Renal cortical epithelial cell (primary cell): ENCODE data around the gene KPNB1. TPM values are rescaled to one million over a fixed set of nuclear protein-coding genes. Genes with fewer than 3 reads are reported as not detected.
A peak's percentile ranks its signal among the peaks of the same experiment; 100 is the strongest.

Source experiments
- DNase-seq: peaks from one replicate; pipeline ENCODE4 v3.0.0-alpha.2; 2011; ENCODE audit warnings: low read depth
- total RNA-seq: library from RNA; depleted of rRNA; stranded (reverse); fragments of >200 nt; gene quantifications from 2 replicates; pipeline ENCODE4 v1.2.3, GENCODE V29; 2014

The KPNB1 gene
- total RNA-seq, 1 donor from 2014 or later, result 446 TPM

DNA sequence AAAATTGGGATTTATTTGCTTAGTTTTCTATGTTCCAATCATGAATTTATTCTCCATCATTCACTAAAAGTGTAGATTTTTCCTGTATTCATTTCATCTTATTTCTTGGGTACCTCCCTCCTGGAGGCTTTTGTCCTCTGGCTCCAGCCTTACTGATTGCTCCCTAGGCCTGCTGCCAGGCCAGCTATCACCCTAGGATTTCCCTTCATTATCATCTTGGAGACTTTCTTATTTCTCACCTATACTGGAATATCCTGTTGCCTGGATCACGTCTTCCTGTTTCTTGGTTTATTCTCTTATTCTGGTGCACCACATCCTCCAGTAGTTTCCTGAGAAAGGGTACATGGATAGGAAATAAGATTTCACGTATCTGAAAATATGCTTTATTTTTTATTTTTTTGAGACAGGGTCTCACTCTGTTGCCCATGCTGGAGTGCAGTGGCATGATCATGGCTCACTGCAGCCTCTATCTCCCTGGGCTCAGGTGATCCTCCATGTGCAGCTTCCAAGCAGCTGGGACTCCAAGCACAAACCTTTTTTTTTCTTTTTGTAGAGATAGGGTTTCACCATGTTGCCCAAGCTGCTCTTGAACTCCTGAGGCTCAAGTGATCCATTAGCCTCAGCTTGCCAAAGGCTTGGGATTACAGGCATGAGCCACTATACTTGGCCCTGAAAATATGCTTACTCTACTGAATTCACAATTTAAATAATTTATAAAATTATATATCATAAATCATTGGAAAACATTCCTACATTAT, 13.3 kb upstream of the KPNB1 start:
- no peak for DNase-seq

DNA sequence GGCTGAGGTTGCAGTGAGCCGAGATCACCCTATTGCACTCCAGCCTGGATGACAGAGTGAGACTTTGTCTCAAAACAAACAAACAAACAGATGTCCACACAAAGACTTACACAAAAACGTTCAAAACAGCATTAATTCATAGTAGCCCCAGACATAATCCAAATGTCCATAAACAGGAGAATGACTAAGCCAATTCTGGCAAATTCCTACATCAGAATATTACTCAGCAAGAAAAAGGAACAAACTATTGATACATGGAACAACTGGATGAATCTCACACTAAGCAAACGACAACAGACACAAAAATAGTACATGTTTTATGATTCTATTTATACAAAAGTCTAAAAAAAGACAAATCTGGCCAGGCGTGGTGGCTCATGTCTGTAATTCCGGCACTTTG, 10.8 kb upstream of the KPNB1 start:
- DNase-seq, result no peak

DNA sequence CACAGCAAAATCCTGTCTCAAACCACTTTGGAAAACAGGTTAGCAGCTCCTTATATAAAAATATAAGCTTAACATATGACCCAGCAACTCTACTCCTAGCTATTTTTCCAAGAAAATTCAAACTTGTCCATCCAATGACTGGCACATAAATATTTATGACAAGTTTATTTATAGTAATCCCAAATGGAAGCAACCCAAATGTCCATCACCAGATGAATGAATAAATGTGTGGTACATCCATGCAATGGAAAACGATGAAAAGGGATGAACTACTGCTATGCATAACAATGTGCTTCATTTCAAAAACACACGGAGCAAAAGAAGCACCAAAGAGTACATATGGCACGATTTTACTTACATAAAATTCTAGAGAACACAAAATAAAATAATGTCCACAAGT, 9.6 kb upstream of the KPNB1 start:
- no peak for DNase-seq

DNA sequence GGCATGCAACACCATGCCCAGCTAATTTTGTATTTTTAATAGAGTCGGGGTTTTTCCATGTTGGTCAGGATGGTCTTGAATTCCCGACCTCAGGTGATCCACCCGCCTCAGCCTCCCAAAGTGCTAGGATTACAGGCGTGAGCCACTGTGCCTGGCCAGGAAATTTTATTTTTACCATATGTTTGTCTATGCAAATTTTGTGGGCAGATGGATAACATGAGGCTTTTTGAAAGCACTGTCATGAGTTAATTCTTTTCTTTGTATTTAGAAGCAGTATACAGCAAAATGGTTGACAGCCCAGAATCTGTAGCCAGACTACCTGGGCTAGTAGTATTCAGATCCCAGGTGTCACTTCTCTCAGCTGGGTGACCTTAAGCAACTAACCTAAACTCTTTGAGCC, 8.5 kb upstream of the KPNB1 start:
- DNase-seq, result no peak

DNA sequence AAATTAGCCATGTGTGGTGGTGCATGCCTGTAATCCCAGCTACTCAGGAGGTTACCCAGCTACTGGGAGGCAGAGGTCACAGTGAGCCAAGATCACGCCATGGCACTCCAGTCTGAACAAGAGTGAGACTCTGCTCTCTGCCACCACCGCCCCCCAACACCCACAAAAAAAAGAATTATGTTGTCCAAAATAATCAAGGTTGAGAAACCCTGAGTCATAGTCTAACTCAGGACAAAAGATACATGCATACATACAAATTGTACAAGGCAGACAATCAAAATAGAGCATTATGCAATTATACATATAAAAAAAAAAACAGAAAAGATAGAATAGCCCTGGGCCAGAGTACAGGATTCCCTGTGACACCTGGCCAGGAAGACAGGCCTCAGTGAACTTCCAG, 6.6 kb upstream of the KPNB1 start:
- no peak for DNase-seq

DNA sequence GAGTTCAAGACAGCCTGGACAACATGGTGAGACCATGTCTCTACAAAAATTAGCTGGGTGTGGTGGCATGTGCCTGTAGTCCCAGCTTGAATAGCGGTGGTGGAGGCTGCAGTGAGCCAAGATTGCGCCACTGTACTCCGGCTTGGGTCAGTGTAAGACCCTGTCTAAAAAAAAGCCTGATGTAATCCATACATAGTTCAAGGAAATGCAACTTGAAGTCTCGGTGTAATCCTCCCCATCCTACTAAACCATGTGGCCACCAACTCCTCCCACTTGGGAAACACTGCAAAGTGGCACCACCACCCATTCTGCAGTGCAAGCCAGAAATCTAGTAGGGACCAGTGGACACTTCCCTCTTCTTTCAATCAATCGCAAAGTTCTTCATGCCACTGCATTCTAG, 5.4 kb upstream of the KPNB1 start:
- DNase-seq, result no peak

DNA sequence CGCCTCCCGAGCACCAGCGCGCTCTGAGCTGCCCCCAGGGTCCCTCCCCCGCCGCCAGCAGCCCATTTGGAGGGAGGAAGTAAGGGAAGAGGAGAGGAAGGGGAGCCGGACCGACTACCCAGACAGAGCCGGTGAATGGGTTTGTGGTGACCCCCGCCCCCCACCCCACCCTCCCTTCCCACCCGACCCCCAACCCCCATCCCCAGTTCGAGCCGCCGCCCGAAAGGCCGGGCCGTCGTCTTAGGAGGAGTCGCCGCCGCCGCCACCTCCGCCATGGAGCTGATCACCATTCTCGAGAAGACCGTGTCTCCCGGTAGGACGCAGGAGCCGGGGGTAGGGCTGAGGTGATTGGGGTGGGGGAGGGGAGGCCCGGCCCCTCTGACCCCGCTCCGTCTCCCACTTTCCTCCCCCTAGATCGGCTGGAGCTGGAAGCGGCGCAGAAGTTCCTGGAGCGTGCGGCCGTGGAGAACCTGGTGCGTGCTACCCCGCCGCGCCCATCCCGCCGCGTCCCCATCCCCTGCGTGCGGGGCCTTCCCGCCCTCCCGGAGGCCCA, 329 bp downstream of the KPNB1 start:
- no peak for DNase-seq

DNA sequence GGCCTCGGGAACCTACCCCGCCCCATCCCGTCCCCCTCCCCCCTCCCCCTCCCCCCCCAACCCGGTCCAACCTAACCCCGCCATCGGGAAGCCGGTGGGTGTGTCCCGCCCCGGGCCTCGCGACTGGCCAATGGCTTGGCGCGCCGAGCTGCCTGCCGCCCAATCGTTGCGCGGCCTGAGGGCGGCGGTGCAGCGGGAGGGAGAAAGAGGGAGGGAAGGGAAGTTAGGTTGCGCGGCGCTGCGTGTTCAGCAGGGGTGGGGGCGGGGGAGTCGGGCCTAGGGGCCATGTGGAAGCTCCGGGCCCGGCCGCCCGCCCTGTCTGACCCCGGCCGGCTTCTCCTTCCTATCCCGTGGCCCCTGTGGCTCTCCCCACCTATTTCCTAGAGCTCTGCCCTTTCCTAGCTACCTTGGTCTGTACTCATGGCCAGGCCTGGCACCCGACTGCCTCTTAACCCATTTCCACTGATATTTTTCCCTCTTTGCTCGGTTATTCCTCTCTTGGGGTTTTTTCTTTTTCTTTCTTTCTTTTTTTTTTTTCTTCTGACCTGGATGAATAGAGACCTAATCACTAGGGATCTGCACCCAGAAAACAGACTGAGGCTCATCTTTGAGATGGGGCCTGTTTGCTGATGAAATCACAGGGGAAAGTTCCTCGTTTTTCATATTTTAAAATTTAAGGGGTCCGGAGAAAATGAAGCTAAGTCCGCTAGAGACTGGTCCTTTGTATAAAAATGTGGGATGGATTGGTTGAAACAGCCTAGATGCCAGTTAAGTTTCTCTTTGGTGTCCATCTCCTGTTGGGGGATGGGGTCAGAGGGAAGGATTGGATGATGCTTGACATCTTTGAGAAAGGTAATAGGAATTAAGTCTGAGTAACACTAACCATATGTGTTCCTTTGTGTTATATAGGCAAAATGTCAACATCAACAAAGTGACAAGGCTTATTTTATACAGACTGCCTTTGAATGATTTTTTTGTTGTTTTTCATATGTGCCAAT, 1.1 kb downstream of the KPNB1 start:
- peak; percentile 81 for DNase-seq

DNA sequence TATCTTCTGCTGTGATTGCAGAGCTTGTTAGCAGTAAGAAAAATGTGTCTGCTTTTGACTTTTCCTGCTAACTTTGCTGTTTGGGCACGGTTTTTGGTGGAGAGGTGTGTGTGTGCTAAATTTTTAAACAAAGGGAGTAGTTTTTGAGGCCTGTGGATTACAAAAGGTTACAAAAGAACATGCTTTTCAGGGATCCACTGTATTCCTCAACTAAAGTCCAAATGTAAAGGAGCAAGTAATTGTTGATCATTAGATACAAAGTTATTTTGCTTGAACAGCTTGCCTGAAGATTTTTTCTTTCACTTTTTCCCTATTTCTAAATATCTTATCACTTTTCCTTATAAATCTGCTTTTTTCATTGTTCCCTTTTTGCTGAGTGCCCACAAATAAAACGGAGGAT, 2.0 kb downstream of the KPNB1 start:
- no peak for DNase-seq

DNA sequence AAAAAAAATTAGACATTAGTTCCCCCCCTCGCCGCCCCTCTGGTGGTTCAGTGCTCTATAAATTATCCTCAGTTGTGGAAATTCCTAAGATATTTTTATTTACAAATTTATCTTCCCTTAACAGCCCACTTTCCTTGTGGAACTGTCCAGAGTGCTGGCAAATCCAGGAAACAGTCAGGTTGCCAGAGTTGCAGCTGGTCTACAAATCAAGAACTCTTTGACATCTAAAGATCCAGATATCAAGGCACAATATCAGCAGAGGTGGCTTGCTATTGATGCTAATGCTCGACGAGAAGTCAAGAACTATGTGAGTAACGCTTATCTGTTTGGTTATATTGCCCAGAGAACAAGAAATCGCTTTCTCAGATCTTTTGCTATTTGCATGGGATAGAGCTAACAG, 2.9 kb downstream of the KPNB1 start:
- no peak for DNase-seq

DNA sequence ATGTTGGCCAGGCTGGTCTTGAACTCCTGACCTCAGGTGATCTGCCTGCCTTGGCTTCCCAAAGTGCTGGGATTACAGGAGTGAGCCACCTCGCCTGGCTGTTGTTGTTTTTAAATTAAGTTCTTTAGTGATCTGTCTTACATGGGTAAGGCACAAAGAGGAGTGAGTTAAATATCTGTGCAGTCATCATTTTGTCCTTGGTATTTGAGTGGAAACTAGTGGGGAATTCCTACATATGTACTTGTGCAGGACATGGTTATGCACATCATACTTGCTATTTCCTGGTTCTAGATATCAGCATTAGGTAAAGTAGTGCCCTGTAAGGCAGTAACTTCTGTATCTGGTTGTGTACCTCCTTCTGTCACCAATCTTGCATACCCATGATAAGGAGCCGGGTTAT, 3.7 kb downstream of the KPNB1 start:
- no peak for DNase-seq

DNA sequence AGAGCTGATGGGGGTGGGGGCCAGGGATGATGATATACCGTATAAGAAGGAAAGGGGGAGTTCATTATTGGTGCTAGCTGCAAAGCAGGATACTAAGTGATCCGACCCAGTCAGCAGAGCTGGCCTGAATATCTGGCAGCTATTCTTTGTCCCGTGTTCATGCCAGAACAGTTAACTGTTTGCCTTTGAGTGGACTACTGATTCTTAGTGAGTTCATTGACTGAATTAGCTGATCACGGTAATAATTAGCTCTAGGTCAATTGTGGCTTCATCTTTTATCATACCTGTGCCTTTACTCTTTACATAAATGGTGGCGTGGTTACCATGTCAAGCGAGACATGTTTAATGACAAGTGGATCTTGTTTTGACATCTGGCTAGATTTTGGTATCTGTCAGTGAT, 5.3 kb downstream of the KPNB1 start:
- DNase-seq, result no peak

DNA sequence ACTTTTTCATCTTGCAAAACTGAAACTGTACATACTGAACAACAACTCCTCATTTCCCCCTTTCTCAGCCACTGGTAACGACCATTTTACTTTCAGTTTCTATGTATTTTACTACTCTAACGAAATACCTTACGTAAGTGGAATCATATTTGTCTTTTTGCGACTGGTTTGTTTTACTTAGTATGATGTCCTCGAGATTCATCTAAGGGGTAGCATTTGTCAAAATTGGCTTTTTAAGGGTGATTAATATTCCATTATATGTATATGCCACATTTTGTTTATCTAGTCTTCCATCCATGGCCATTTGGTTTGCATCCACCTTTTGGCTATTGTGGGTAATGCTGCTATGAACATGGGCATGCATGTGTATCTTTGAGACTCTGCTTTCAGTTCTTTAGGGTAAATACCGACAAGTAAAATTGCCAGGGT, 10.4 kb downstream of the KPNB1 start:
- DNase-seq, result no peak

DNA sequence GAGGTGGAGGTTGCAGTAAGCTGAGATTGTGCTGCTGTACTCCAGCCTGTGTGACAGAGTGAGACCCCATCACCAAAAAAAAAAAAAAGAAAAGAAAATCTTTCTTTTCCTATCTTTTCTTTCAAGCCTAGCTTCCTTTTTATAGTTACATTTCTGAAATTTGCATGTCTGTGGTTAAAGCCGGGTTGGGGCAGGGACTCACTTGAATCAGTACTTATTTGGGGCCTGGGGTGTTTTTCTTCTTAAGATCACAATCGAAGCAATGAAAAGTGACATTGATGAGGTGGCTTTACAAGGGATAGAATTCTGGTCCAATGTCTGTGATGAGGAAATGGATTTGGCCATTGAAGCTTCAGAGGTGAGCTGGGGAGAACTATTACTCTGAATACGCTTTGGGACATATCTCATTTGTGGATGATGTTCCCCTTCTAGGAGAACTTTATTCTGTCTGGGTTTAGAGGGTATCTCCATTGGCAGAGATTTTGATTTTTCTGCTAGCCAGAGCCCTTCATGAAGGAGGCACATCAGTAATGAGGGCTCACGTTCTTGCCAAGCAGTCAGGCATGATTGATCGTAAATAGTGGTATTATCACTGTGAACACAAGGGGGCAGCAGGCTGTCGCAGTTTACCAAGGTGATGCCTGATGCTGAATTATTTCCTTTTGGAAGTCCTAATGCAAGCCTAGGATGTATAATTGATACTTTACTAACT, 14.3 kb downstream of the KPNB1 start:
- peak; percentile 76 for DNase-seq

DNA sequence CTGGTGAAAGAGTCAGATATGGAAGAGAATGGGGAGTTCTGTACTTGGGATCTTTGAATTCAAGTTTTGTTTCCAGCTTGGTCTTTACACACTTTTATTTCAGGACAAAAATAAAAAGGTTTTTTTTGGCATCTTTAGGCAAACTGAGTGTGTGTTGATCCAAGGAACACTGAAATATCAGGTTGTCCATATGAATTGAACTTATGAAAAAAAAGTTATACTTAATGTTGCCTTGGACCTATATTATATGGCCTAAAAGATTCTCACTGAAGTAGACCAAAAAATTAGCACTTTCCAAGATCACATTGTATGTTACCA, 14.9 kb downstream of the KPNB1 start:
- no peak for DNase-seq

DNA sequence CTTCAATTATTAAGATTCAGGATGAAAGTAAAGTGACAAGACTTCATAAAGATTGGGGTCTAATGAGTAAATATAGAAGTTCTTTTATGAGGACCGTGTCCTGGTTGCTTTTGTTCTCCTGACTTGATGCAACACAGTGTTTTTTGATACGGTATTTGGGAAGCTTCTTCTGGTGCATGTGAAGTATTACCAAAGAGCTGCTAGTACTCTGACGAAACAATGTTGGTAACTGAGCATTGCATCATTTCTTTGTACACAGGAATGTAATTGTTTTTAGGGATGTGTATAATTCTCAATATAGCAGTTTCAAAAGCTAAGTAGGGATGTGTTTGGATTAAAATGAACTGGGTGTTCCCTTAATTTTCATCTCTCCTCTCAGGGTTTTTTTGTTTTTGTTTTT, 15.9 kb downstream of the KPNB1 start:
- peak; percentile 45 for DNase-seq

DNA sequence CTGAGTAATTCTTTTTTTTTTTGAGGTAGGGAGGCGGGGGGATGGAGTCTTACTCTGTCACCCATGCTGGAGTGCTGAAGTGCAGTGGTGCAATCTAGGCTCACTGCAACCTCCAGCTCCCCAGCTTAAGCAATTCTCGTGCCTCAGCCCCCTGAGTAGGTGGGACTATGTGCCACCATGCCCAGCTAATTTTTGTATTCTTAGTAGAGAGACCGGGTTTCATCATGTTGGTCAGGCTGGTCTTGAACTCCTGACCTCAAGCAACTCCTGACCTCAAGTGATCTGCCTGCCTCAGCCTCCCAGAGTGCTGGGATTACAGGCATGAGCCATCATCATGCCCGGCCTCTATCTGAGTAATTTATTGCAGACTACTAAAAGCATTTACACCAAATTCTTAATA, 19.4 kb downstream of the KPNB1 start:
- DNase-seq, result no peak

DNA sequence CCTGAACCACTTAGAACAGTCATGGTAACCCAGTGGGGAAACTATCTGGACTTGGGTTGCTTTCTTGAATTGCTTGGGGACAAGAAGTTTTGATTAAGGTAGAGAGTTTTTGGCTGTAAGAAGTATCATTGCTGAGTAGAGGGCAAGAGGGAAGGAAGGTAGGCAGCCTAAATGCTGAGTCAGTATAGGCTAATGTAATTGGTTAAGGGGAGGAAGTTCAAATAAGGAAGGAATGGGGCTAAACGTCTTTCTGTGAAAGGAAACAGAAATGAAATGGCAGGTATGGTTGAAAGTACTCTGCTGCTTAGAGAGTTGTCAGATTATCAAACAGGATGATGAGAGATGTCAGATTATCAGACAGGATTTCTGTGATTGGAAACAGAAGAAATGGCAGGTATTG, 20.3 kb downstream of the KPNB1 start:
- DNase-seq, result no peak

DNA sequence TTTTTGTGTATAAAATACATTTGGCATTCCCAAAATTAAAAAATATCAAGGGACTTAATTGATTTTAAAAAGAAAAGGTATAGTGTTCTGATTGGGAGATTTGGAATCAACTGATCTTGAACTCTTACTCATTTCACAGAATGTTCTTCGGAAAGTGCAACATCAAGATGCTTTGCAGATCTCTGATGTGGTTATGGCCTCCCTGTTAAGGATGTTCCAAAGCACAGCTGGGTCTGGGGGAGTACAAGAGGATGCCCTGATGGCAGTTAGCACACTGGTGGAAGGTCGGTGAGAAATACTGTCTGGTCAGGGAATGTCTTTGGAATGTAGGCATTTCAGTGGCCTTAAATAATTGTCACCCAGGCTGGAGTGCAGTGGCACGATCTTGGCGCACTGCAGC, 24.8 kb downstream of the KPNB1 start:
- DNase-seq, result no peak

DNA sequence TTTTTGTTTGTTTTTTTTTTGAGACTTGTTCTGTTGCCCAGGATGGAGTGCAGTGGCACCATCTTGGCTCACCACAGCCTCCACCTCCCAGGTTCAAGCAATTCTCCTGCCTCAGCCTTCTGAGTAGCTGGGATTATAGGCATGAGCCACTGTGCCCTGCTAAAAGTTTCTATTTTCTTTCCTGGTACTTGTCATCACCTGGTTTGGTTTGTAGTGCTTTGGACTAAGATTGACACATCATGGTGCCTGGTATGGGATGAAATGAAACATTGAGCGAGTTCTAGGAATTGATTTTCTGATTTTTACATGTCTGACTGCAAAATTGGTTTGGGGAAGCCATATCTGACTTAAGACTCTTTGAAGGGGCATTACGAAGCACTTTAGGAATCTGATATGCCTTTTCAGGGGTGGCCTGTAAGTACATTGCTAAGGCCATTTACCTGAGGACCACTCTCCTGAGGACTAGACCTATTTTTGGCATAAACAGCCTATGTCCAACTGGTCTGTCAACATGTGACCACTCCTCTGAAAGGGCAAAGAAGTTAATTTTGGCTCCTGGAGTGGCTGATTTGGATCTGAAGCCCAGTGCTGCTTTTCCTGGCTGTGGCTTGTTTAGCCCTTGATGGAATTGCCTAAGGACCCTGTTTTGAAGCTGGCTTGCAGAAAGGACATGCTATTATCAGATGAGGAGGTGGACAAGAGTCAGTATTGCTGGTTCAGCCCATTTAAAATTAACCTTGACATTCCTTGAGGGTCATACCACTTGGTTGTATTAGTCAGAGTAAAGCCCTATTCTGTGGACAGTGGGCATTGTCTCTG, 25.9 kb downstream of the KPNB1 start:
- DNase-seq, result no peak

DNA sequence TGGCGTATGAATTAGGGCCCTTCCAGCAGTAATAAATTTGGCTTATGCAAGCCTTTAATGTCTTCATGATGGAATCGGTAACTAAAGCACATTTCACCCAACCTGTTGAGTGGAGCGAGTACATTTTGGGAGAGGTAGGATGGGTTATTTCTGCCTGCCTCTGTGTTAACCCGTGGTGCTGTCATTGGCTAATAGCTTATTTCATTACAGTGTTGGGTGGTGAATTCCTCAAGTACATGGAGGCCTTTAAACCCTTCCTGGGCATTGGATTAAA, 26.4 kb downstream of the KPNB1 start:
- no peak for DNase-seq
